GM23338 (cell line): ENCODE results near the gene RPL28.

Experiments
- CTCF ChIP-seq, 2 experiments: fragments of 200-600 bp in 1 of 2; sonication (generic) in 1 of 2; conservative IDR thresholded peaks; 2 replicates each; pipeline versions ENCODE4 v1.5.1 to v1.6.1; 2016 to 2017; ENCODE audit warnings: antibody characterized with exemption in 2 of 2, low read depth in 2 of 2, mild to moderate bottlenecking in 2 of 2, moderate library complexity in 1 of 2
- EZH2 ChIP-seq: fragments of 200-600 bp; sonication (generic); IDR thresholded peaks from one replicate; pipeline ENCODE4 v1.8.0; 2017; ENCODE audit warnings: antibody characterized with exemption, mild to moderate bottlenecking, low read depth; ENCODE audit not compliant: unreplicated experiment
- ZNF114 ChIP-seq: fragments of 250-450 bp; sonication (Bioruptor Pico); IDR thresholded peaks from 2 replicates; pipeline ENCODE4 v1.5.0; 2020; ENCODE audit warnings: mild to moderate bottlenecking, moderate library complexity
- TF ChIP-seq, protein P1 (sequence below): IDR thresholded peaks from one replicate; pipeline ENCODE4 v1.6.1; 2018; ENCODE audit warnings: antibody characterized with exemption; ENCODE audit not compliant: unreplicated experiment

DNA sequence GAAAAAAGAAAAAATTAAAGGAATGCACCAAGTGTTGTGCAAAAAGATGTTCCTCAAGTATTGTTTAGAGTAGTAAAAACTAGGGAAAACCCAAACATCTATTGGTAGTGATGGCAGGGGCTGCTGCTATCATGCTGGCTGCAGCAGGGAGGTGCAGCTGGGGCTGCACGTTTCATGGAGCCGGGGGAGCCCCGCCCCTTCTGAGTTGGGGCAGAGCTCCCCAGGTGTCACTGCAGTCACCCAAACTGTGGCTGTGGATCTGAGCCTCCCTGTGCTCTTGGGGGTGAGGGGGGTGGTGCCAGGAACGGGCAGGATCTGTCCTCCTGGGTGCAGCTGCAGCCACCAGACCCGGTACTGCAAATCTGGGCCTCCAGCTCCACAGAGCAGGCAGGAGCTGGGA lies 33.4 kb downstream of the RPL28 start:
- no peak for TF ChIP-seq CTCF (conservative IDR thresholded peaks at IDR 0.05; ENCODE audit: low read depth in 2 of 2)
- TF ChIP-seq, protein P1, sequence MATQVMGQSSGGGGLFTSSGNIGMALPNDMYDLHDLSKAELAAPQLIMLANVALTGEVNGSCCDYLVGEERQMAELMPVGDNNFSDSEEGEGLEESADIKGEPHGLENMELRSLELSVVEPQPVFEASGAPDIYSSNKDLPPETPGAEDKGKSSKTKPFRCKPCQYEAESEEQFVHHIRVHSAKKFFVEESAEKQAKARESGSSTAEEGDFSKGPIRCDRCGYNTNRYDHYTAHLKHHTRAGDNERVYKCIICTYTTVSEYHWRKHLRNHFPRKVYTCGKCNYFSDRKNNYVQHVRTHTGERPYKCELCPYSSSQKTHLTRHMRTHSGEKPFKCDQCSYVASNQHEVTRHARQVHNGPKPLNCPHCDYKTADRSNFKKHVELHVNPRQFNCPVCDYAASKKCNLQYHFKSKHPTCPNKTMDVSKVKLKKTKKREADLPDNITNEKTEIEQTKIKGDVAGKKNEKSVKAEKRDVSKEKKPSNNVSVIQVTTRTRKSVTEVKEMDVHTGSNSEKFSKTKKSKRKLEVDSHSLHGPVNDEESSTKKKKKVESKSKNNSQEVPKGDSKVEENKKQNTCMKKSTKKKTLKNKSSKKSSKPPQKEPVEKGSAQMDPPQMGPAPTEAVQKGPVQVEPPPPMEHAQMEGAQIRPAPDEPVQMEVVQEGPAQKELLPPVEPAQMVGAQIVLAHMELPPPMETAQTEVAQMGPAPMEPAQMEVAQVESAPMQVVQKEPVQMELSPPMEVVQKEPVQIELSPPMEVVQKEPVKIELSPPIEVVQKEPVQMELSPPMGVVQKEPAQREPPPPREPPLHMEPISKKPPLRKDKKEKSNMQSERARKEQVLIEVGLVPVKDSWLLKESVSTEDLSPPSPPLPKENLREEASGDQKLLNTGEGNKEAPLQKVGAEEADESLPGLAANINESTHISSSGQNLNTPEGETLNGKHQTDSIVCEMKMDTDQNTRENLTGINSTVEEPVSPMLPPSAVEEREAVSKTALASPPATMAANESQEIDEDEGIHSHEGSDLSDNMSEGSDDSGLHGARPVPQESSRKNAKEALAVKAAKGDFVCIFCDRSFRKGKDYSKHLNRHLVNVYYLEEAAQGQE: no peak
- TF ChIP-seq ZNF114 (CRISPR knock-in tag): no peak
- TF ChIP-seq EZH2: no peak
